Hematopoietic multipotent progenitor cell treated with erythropoietin and hydrocortisone succinate and interleukin-3 and kit ligand, for 6 days (in vitro differentiated cells): ENCODE measurements around the gene ARHGDIG.
"Not testable (repeated sequence)": the region's sequence is repeated elsewhere in the genome, so short reads cannot be mapped to it uniquely, and the experiment has no call there.

Source experiments
- DNase-seq: peaks from one replicate; pipeline ENCODE4 v3.0.0-alpha.2; 2015

The ARHGDIG gene

GRCh38 chr16:280552-280951 lies at the start of gene ARHGDIG:
TSS of gene ARHGDIG (plus strand) at chr16:280591. CDS start at chr16:280681, 90 bp downstream.
- DNase-seq, result no peak

GRCh38 chr16:230949-231348 lies 49.4 kb upstream of the ARHGDIG start:
- DNase-seq, result no peak

GRCh38 chr16:234468-235305 lies 45.7 kb upstream of the ARHGDIG start, which contains the start of gene FAM234A:
TSS of gene FAM234A (plus strand) at chr16:234821. CDS start at chr16:254414, 19,593 bp downstream.
- peak; percentile 97 for DNase-seq

- DNase-seq, result no peak
Observed at GRCh38 chr16:239948-240277, 40.5 kb upstream of the ARHGDIG start.

GRCh38 chr16:240559-240958 lies 39.8 kb upstream of the ARHGDIG start:
- no peak for DNase-seq

GRCh38 chr16:242281-242680 lies 38.1 kb upstream of the ARHGDIG start:
- DNase-seq, result no peak

GRCh38 chr16:243348-243747 lies 37.0 kb upstream of the ARHGDIG start:
- no peak for DNase-seq

GRCh38 chr16:245105-245504 lies 35.3 kb upstream of the ARHGDIG start:
- DNase-seq, result no peak

- DNase-seq, result no peak
Observed at GRCh38 chr16:247027-247426, 33.4 kb upstream of the ARHGDIG start.

GRCh38 chr16:249431-249830 lies 31.0 kb upstream of the ARHGDIG start:
- no peak for DNase-seq

- DNase-seq, result peak; percentile 57
Observed at GRCh38 chr16:252366-253337, 27.7 kb upstream of the ARHGDIG start.

GRCh38 chr16:253833-254232 lies 26.6 kb upstream of the ARHGDIG start:
- DNase-seq, result no peak

GRCh38 chr16:254461-254860 lies 25.9 kb upstream of the ARHGDIG start:
- no peak for DNase-seq

GRCh38 chr16:255183-255582 lies 25.2 kb upstream of the ARHGDIG start:
- DNase-seq, result no peak

- not testable (repeated sequence) for DNase-seq
Observed at GRCh38 chr16:258091-258490, 22.3 kb upstream of the ARHGDIG start.

- DNase-seq, result peak; percentile 82
Observed at GRCh38 chr16:259226-259625, 21.2 kb upstream of the ARHGDIG start.

GRCh38 chr16:259814-260253 lies 20.6 kb upstream of the ARHGDIG start:
- DNase-seq, result no peak

- no peak for DNase-seq
Observed at GRCh38 chr16:260326-260725, 20.1 kb upstream of the ARHGDIG start.

- DNase-seq, result no peak
Observed at GRCh38 chr16:261031-261691, 19.2 kb upstream of the ARHGDIG start.

GRCh38 chr16:262121-262745 lies 18.2 kb upstream of the ARHGDIG start:
- no peak for DNase-seq

- no peak for DNase-seq
Observed at GRCh38 chr16:263182-263774, 17.1 kb upstream of the ARHGDIG start.

- no peak for DNase-seq
Observed at GRCh38 chr16:263944-264343, 16.4 kb upstream of the ARHGDIG start.
